ENCODE measurements around the gene ME3.

DNA sequence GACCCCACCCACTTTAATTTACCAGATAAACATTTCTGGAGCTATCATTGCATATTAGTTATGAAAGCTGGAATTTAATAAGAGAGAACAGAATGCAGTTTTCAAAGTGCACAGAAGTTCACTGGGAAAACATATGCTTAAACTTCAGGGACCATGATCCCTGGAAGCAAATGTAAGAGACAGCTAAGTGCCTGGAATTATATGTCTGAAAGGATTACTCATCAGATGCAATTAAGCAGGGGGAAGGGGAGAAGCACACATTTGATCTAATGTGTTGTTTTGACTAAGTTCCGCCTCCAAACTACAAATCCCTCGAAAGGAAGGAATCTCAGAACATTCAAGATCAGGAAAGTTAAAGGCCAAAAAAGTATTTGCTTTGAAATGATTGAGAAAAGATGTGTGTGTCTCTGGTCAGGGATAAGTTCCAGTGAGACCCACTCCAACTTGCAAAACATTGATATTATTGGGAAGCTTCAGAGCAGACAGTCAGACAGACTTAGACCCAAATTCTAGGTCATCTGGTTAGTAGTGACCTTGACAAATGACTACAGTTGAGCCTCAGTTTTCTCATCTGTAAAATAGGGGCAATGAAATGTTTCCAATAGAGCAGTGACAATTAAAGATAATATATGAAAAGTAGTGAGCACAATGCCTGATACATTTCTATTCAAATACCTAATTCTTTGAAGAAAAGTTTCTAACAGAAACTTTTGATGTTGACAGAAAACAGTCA is 147.6 kb downstream of the ME3 start:
- TF ChIP-seq CTCF (IDR thresholded peaks at IDR 0.05; ENCODE audit: insufficient read depth, low read length) (no peak), REST (IDR thresholded peaks at IDR 0.05; ENCODE audit: insufficient replicate concordance, low read depth) (no peak), GABPA (IDR thresholded peaks at IDR 0.05; ENCODE audit: low read depth) (no peak)

Data from HL-60 (cell line).